PC-9 (cell line): Measurements from ENCODE around the gene BTBD1. TPM values are rescaled to one million over a fixed set of nuclear protein-coding genes. Genes with fewer than 3 reads are reported as not detected.

ENCODE experiments used
- BruUV-seq: library from RNA; stranded (reverse); fragments of 400-500 nt; replicated peaks from 2 replicates; lab custom pipeline; 2021; lab: Mats Ljungman, UMichigan
- CTCF ChIA-PET: fragments of 300-600 bp; sonication (Branson Sonifier 250); formaldehyde crosslinking; loops from one replicate; lab custom pipeline; 2022; ENCODE audit warnings: antibody characterized with exemption; lab: Charles Lee
- POLR2A ChIA-PET: fragments of 300-600 bp; sonication (Branson Sonifier 250); formaldehyde crosslinking; loops from one replicate; lab custom pipeline; 2022; ENCODE audit warnings: antibody characterized with exemption; ENCODE audit not compliant: unreplicated experiment; lab: Charles Lee
- DNase-seq, 2 experiments: peaks; one replicate each; pipeline versions ENCODE4 v3.0.0 to v3.0.0-alpha.2; 2015 to 2022; ENCODE audit warnings: mixed read lengths in 1 of 2
- H2AFZ ChIP-seq: fragments of 200-600 bp; sonication (generic); 2 replicates; pipeline ENCODE4 v1.8.1; 2017; ENCODE audit warnings: antibody characterized with exemption
- H3F3A ChIP-seq: fragments of 200-600 bp; sonication (generic); 2 replicates; pipeline ENCODE4 v1.8.1; 2017; ENCODE audit warnings: antibody characterized with exemption, mild to moderate bottlenecking, low read depth; ENCODE audit not compliant: insufficient read depth
- H3K27ac ChIP-seq: fragments of 200-600 bp; sonication (generic); 2 replicates; pipeline ENCODE4 v1.6.1; 2016; ENCODE audit warnings: mixed run types
- H3K27me3 ChIP-seq: fragments of 200-600 bp; sonication (generic); 2 replicates; pipeline ENCODE4 v1.6.1; 2016; ENCODE audit warnings: low read depth, mixed run types; ENCODE audit not compliant: insufficient read depth
- H3K36me3 ChIP-seq: fragments of 200-600 bp; sonication (generic); 2 replicates; pipeline ENCODE4 v1.6.1; 2016; ENCODE audit warnings: low read depth, mixed run types
- H3K4me1 ChIP-seq: fragments of 200-600 bp; sonication (generic); replicated peaks from 2 replicates; pipeline ENCODE4 v1.6.1; 2016; ENCODE audit warnings: mixed run types; ENCODE audit not compliant: insufficient read depth
- H3K4me2 ChIP-seq: fragments of 200-600 bp; sonication (generic); 2 replicates; pipeline ENCODE4 v1.6.1; 2017; ENCODE audit warnings: mixed run types
- H3K4me3 ChIP-seq: fragments of 200-600 bp; sonication (generic); 2 replicates; pipeline ENCODE4 v1.6.1; 2016; ENCODE audit warnings: mixed run types
- H3K79me2 ChIP-seq: fragments of 200-600 bp; sonication (generic); 2 replicates; pipeline ENCODE4 v1.6.1; 2017; ENCODE audit warnings: low read depth, mixed run types
- H3K9me2 ChIP-seq: fragments of 200-600 bp; sonication (generic); 2 replicates; pipeline ENCODE4 v1.8.1; 2017; ENCODE audit warnings: mild to moderate bottlenecking; ENCODE audit not compliant: insufficient read depth
- H3K9me3 ChIP-seq: fragments of 200-600 bp; sonication (generic); 2 replicates; pipeline ENCODE4 v1.8.1; 2016; ENCODE audit warnings: low read depth; ENCODE audit not compliant: insufficient read depth
- H4K20me1 ChIP-seq: fragments of 200-600 bp; sonication (generic); 2 replicates; pipeline ENCODE4 v1.8.1; 2017; ENCODE audit not compliant: insufficient read depth
- CTCF ChIP-seq: fragments of 200-600 bp; sonication (generic); conservative IDR thresholded peaks from 2 replicates; pipeline ENCODE4 v1.6.1; 2017; ENCODE audit warnings: mixed run types, antibody characterized with exemption, mild to moderate bottlenecking, moderate library complexity
- EZH2 ChIP-seq: fragments of 200-600 bp; sonication (generic); IDR thresholded peaks from 2 replicates; pipeline ENCODE4 v1.8.0; 2017; ENCODE audit warnings: antibody characterized with exemption, low read depth
- intact Hi-C: fragments of 100-400 bp; cut with micrococcal nuclease; formaldehyde crosslinking; loops from one replicate; pipeline ENCODE4 v1.10.0; 2022; ENCODE audit not compliant: unreplicated experiment
- total RNA-seq: library from RNA; stranded (reverse); gene quantifications from 2 replicates; pipeline ENCODE4 v1.2.3, GENCODE V29; 2021

The BTBD1 gene
- total RNA-seq, 1 experiment from 2014 or later: 28.2 TPM

- ChIA-PET POLR2A (no interaction called here), CTCF (no interaction called here)
- Histone ChIP-seq H3K4me3 (no peak overlapping the region), H2AFZ (no peak overlapping the region), H4K20me1 (no peaks in the 10 kb centered on the region), H3K9me3 (no peaks in the 10 kb centered on the region), H3K27me3 (peaks cover 6% of the 10 kb centered on the region; the same call in 1 of the 2 replicates), H3K4me2 (no peak overlapping the region), H3K4me1 (no peaks in the 10 kb centered on the region), H3K79me2 (no peaks in the 10 kb centered on the region), H3K36me3 (no peaks in the 10 kb centered on the region), H3K9me2 (no peaks in the 10 kb centered on the region), H3F3A (no peaks in the 10 kb centered on the region), H3K27ac (no peak overlapping the region)
- intact Hi-C loops: no loop called here
- no TSS peak for BruUV-seq
- DNase-seq: no peak
- TF ChIP-seq CTCF: no peak
- TF ChIP-seq EZH2: no peak
Observed at GRCh38 chr15:83102346-83102745, 35.3 kb upstream of the BTBD1 start.

- DNase-seq: no peak
- H3K4me2 ChIP-seq: no peak overlapping the region
- H4K20me1 ChIP-seq: no peaks in the 10 kb centered on the region
- TF ChIP-seq CTCF (no peak), EZH2 (no peak)
- H2AFZ ChIP-seq: no peak overlapping the region
- no TSS peak for BruUV-seq
- H3K27ac ChIP-seq: no peak overlapping the region
- ChIA-PET CTCF (no interaction called here), POLR2A (interaction anchor here (0.6 kb wide), 1 partner anchor 66 kb away, joined by 5 read pairs; no protein-coding TSS in a partner anchor)
- H3K36me3 ChIP-seq: no peaks in the 10 kb centered on the region
- no peak overlapping the region for H3K4me3 ChIP-seq
- no peaks in the 10 kb centered on the region for H3F3A ChIP-seq
- intact Hi-C loops: no loop called here
- H3K79me2 ChIP-seq: no peaks in the 10 kb centered on the region
- peaks cover 6% of the 10 kb centered on the region; the same call in 1 of the 2 replicates for H3K27me3 ChIP-seq
- no peaks in the 10 kb centered on the region for H3K9me3 ChIP-seq
- H3K4me1 ChIP-seq: no peaks in the 10 kb centered on the region
- H3K9me2 ChIP-seq: no peaks in the 10 kb centered on the region
Observed at GRCh38 chr15:83100097-83100646, 33.1 kb upstream of the BTBD1 start.

- Histone ChIP-seq H2AFZ (no peak overlapping the region), H3K4me2 (no peak overlapping the region), H3K79me2 (no peaks in the 10 kb centered on the region), H3K9me3 (no peaks in the 10 kb centered on the region), H3K27me3 (peaks cover 6% of the 10 kb centered on the region; the same call in 1 of the 2 replicates), H3K9me2 (no peaks in the 10 kb centered on the region), H3K4me3 (no peak overlapping the region), H4K20me1 (no peaks in the 10 kb centered on the region), H3K27ac (no peak overlapping the region), H3F3A (no peaks in the 10 kb centered on the region), H3K36me3 (no peaks in the 10 kb centered on the region), H3K4me1 (no peaks in the 10 kb centered on the region)
- ChIA-PET CTCF (no interaction called here), POLR2A (no interaction called here)
- intact Hi-C loops: no loop called here
- no peak for TF ChIP-seq CTCF
- no peak for TF ChIP-seq EZH2
- no peak for DNase-seq
- BruUV-seq: no TSS peak
Observed at GRCh38 chr15:83099290-83099689, 32.2 kb upstream of the BTBD1 start.
